Keratinocyte (primary cell): ENCODE data around the gene DTNBP1. TPM values are rescaled to one million over a fixed set of nuclear protein-coding genes. Genes with fewer than 3 reads are reported as not detected.

Source experiments
- DNase-seq: peaks from one replicate; pipeline ENCODE4 v3.0.0-alpha.2; 2011; ENCODE audit warnings: low read depth, missing footprints, low spot score
- FAIRE-seq: peaks from 2 replicates; lab custom pipeline; 2011; peaks lifted over from hg19 to GRCh38; lab: Jason Lieb, UNC
- H2AFZ ChIP-seq: 2 replicates; pipeline ENCODE4 v1.6.0; 2012; ENCODE audit warnings: low read length, control low read depth, inconsistent platforms; ENCODE audit not compliant: control insufficient read depth
- H3K27ac ChIP-seq: 2 replicates; pipeline ENCODE4 v1.5.1; 2011; ENCODE audit warnings: low read length; ENCODE audit not compliant: control insufficient read depth, insufficient read depth
- H3K27me3 ChIP-seq: 3 replicates; pipeline ENCODE4 v1.6.0; 2011; ENCODE audit warnings: low read length; ENCODE audit not compliant: control insufficient read depth, insufficient read depth; ENCODE audit errors: extremely low read depth
- H3K36me3 ChIP-seq, 2 experiments: 2 replicates in 1 of 2; 3 replicates in 1 of 2; pipeline ENCODE4 v1.5.1; 2011; ENCODE audit warnings: low read length in 2 of 2, mild to moderate bottlenecking in 1 of 2; ENCODE audit not compliant: control insufficient read depth in 2 of 2, insufficient read depth in 2 of 2; ENCODE audit errors: extremely low read depth in 1 of 2
- H3K4me1 ChIP-seq: 3 replicates; pipeline ENCODE4 v1.5.1; 2011; ENCODE audit warnings: low read length; ENCODE audit not compliant: control insufficient read depth, insufficient read depth; ENCODE audit errors: extremely low read depth
- H3K4me2 ChIP-seq: 3 replicates; pipeline ENCODE4 v1.6.0; 2011; ENCODE audit warnings: low read depth, low read length; ENCODE audit not compliant: control insufficient read depth, insufficient read depth; ENCODE audit errors: extremely low read depth
- H3K4me3 ChIP-seq, 3 experiments: fragments of 200-600 bp in 1 of 3; sonication (generic) in 1 of 3; 2 replicates in 2 of 3; 3 replicates in 1 of 3; pipeline ENCODE4 v1.5.1; 2011 to 2016; ENCODE audit warnings: low read length in 3 of 3, mild to moderate bottlenecking in 3 of 3, control low read depth in 2 of 3, inconsistent platforms in 1 of 3, low read depth in 1 of 3, mixed read lengths in 1 of 3, mixed run types in 1 of 3, moderate library complexity in 1 of 3; ENCODE audit not compliant: control insufficient read depth in 2 of 3, insufficient read depth in 2 of 3; ENCODE audit errors: extremely low read depth in 1 of 3
- H3K79me2 ChIP-seq: 2 replicates; pipeline ENCODE4 v1.6.0; 2012; ENCODE audit warnings: low read length; ENCODE audit not compliant: control insufficient read depth, insufficient read depth
- H3K9ac ChIP-seq: 3 replicates; pipeline ENCODE4 v1.6.0; 2011; ENCODE audit warnings: low read length; ENCODE audit not compliant: control insufficient read depth, insufficient read depth; ENCODE audit errors: extremely low read depth
- H3K9me1 ChIP-seq: 3 replicates; pipeline ENCODE4 v1.6.0; 2011; ENCODE audit warnings: low read length; ENCODE audit not compliant: control insufficient read depth, insufficient read depth; ENCODE audit errors: extremely low read depth
- H3K9me3 ChIP-seq: 2 replicates; pipeline ENCODE4 v1.5.1; 2012; ENCODE audit warnings: low read depth, low read length; ENCODE audit not compliant: control insufficient read depth
- H4K20me1 ChIP-seq: 3 replicates; pipeline ENCODE4 v1.6.0; 2011; ENCODE audit warnings: low read length; ENCODE audit not compliant: control insufficient read depth, insufficient read depth; ENCODE audit errors: extremely low read depth
- CTCF ChIP-seq, 3 experiments: IDR thresholded peaks in 1 of 3; conservative IDR thresholded peaks in 1 of 3; optimal IDR thresholded peaks in 1 of 3; 2 replicates in 2 of 3; 3 replicates in 1 of 3; pipeline versions ENCODE3 to v1.5.1; 2011; ENCODE audit warnings: low read length in 3 of 3, mild to moderate bottlenecking in 3 of 3, moderate library complexity in 2 of 3, control low read depth in 1 of 3, inconsistent platforms in 1 of 3; ENCODE audit not compliant: insufficient read depth in 2 of 3; ENCODE audit errors: extremely low read depth in 1 of 3
- EZH2 ChIP-seq: IDR thresholded peaks from one replicate; pipeline ENCODE4 v1.6.1; 2012; ENCODE audit warnings: inconsistent platforms, mild to moderate bottlenecking, low read length, moderate library complexity
- dilution Hi-C: fragments of 300-500 bp; cut with MboI; formaldehyde crosslinking; loops from one replicate; pipeline ENCODE4 v1.7.0; 2020; ENCODE audit warnings: low sequenced_read_pairs; ENCODE audit not compliant: extremely low pct_ligation_motif_present
- polyA plus RNA-seq, 5 experiments: library from polyadenylated mRNA; depleted of rRNA in 3 of 5; stranded (reverse) in 3 of 5; stranded (forward) in 1 of 5; unstranded in 1 of 5; fragments of >200 nt; gene quantifications; 1 replicate in 1 of 5; 2 replicates in 3 of 5; 3 replicates in 1 of 5; pipeline versions ENCODE4 v1.2.1 to v1.2.3, GENCODE V29; 2011 to 2012; ENCODE audit warnings: missing spikeins in 2 of 5, low read depth in 1 of 5, low replicate concordance in 1 of 5

The DTNBP1 gene
- polyA plus RNA-seq, 1 donor (not counting 4 experiments of a cell fraction or from before 2014, with no cell fraction given), result 11.5 TPM

DNA sequence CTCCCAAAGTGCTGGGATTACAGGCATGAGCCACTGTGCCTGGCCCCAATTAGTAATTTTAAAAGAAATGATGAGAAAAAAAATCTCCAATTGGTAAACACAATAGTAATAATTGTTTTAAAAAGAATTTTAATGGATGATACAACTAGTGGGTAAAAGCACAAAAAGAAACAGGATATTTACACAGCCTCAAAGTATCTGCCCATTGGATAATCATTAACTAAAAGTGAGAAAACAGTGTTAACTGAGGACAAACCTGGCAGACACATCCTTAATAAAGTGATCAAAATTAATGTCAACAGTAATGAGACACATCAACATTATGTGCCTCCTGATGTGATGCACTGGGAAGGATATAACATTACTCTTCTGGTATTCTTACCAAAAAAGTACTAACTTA lies 24.5 kb downstream of the DTNBP1 start:
- peaks cover 8% of the 10 kb centered on the region for H3K4me1 ChIP-seq
- no peak overlapping the region for H3K4me2 ChIP-seq
- H3K4me3 ChIP-seq, result no peak overlapping the region
- FAIRE-seq (no peak), DNase-seq (no peak)
- no peaks in the 10 kb centered on the region for H3K27me3 ChIP-seq
- no peak overlapping the region for H3K9ac ChIP-seq
- no peak overlapping the region for H2AFZ ChIP-seq
- no peaks in the 10 kb centered on the region for H3K79me2 ChIP-seq
- peaks cover 4% of the 10 kb centered on the region for H4K20me1 ChIP-seq
- H3K36me3 ChIP-seq, result no peaks in the 10 kb centered on the region
- H3K9me3 ChIP-seq, result no peaks in the 10 kb centered on the region
- TF ChIP-seq CTCF (optimal IDR thresholded peaks at IDR 0.05 in 1 of 3, IDR thresholded peaks at IDR 0.05 in 1 of 3, conservative IDR thresholded peaks at IDR 0.05 in 1 of 3; ENCODE audit: extremely low read depth in 1 of 3, insufficient read depth in 2 of 3, low read length in 3 of 3), result no peak
- TF ChIP-seq EZH2, result no peak
- H3K9me1 ChIP-seq, result no peaks in the 10 kb centered on the region
- dilution Hi-C loops, result no loop called here
- H3K27ac ChIP-seq, result no peak overlapping the region

GRCh38 chr6:15631432-15631831 lies 31.4 kb downstream of the DTNBP1 start:
- H3K27me3 ChIP-seq, result no peaks in the 10 kb centered on the region
- no peaks in the 10 kb centered on the region for H3K9me1 ChIP-seq
- H3K36me3 ChIP-seq, result no peaks in the 10 kb centered on the region
- H3K9me3 ChIP-seq, result no peaks in the 10 kb centered on the region
- H4K20me1 ChIP-seq, result no peaks in the 10 kb centered on the region
- H2AFZ ChIP-seq, result no peak overlapping the region
- FAIRE-seq (no peak), DNase-seq (no peak)
- no peaks in the 10 kb centered on the region for H3K79me2 ChIP-seq
- no peak overlapping the region for H3K4me2 ChIP-seq
- H3K27ac ChIP-seq, result no peak overlapping the region
- dilution Hi-C loops, result no loop called here
- H3K4me1 ChIP-seq, result peaks cover 6% of the 10 kb centered on the region
- no peak for TF ChIP-seq CTCF (optimal IDR thresholded peaks at IDR 0.05 in 1 of 3, IDR thresholded peaks at IDR 0.05 in 1 of 3, conservative IDR thresholded peaks at IDR 0.05 in 1 of 3; ENCODE audit: extremely low read depth in 1 of 3, insufficient read depth in 2 of 3, low read length in 3 of 3)
- TF ChIP-seq EZH2, result no peak
- no peak overlapping the region for H3K4me3 ChIP-seq
- no peak overlapping the region for H3K9ac ChIP-seq
